H1 (cell line): ENCODE results near the gene LRRC28. TPM values are rescaled to one million over a fixed set of nuclear protein-coding genes. Genes with fewer than 3 reads are reported as not detected.

ENCODE experiments used
- CTCF ChIA-PET: fragments of 300-600 bp; sonication (Branson Sonifier 250); formaldehyde crosslinking; loops from one replicate; lab custom pipeline; 2021; ENCODE audit not compliant: partially characterized antibody; lab: Charles Lee
- POLR2A ChIA-PET: fragments of 300-600 bp; sonication (Branson Sonifier 250); formaldehyde crosslinking; loops from one replicate; lab custom pipeline; 2021; ENCODE audit warnings: inconsistent platforms; ENCODE audit not compliant: partially characterized antibody; lab: Charles Lee
- DNase-seq, 2 experiments: peaks; one replicate each; pipeline versions ENCODE4 v3.0.0 to v3.0.0-alpha.2; 2010 to 2022; ENCODE audit warnings: low spot score in 2 of 2, low read depth in 1 of 2, mixed read lengths in 1 of 2
- FAIRE-seq: peaks from 2 replicates; lab custom pipeline; 2011; peaks lifted over from hg19 to GRCh38; lab: Jason Lieb, UNC
- H2AFZ ChIP-seq: 2 replicates; pipeline ENCODE4 v1.8.1; 2012; ENCODE audit warnings: low read length, inconsistent platforms
- H2AK5ac ChIP-seq: 2 replicates; pipeline ENCODE4 v1.6.1; 2013; ENCODE audit warnings: low read depth, low read length
- H2BK120ac ChIP-seq: replicated peaks from 2 replicates; pipeline ENCODE3; 2013; ENCODE audit warnings: low read depth, low read length, inconsistent platforms
- H2BK12ac ChIP-seq: 2 replicates; pipeline ENCODE4 v1.6.1; 2013; ENCODE audit warnings: low read depth, low read length
- H2BK15ac ChIP-seq: 2 replicates; pipeline ENCODE4 v1.6.1; 2013; ENCODE audit warnings: low read length
- H2BK20ac ChIP-seq: 2 replicates; pipeline ENCODE4 v1.6.1; 2013; ENCODE audit warnings: low read length
- H2BK5ac ChIP-seq: 2 replicates; pipeline ENCODE4 v1.6.1; 2013; ENCODE audit warnings: low read depth, low read length
- H3K14ac ChIP-seq: 2 replicates; pipeline ENCODE4 v1.6.1; 2013; ENCODE audit warnings: inconsistent platforms; ENCODE audit not compliant: insufficient read length
- H3K18ac ChIP-seq: 2 replicates; pipeline ENCODE4 v1.6.1; 2013; ENCODE audit warnings: low read length; ENCODE audit errors: extremely low read depth
- H3K23ac ChIP-seq: 2 replicates; pipeline ENCODE4 v1.6.1; 2013; ENCODE audit warnings: inconsistent platforms; ENCODE audit not compliant: insufficient read length
- H3K23me2 ChIP-seq: 2 replicates; pipeline ENCODE4 v1.6.1; 2013; ENCODE audit warnings: low read depth, low read length
- H3K27ac ChIP-seq: 2 replicates; pipeline ENCODE4 v1.6.1; 2011; ENCODE audit warnings: low read depth, low read length, inconsistent platforms
- H3K27me3 ChIP-seq, 4 experiments: replicated peaks in 1 of 4; 1 replicate in 1 of 4; 2 replicates in 3 of 4; pipeline versions ENCODE4 v1.6.1 to v1.8.1; 2011 to 2013; ENCODE audit warnings: low read length in 3 of 4, mild to moderate bottlenecking in 3 of 4, inconsistent platforms in 2 of 4, mixed read lengths in 2 of 4, moderate library complexity in 1 of 4; ENCODE audit not compliant: control insufficient read depth in 3 of 4, insufficient read depth in 3 of 4; ENCODE audit errors: extremely low read depth in 1 of 4
- H3K36me3 ChIP-seq, 4 experiments: 2 replicates each; pipeline versions ENCODE4 v1.6.1 to v1.8.1; 2011 to 2013; ENCODE audit warnings: mild to moderate bottlenecking in 4 of 4, low read length in 3 of 4, moderate library complexity in 2 of 4, control low read depth in 1 of 4, inconsistent platforms in 1 of 4; ENCODE audit not compliant: insufficient read depth in 4 of 4, control insufficient read depth in 2 of 4
- H3K4ac ChIP-seq: replicated peaks from 2 replicates; pipeline ENCODE3; 2013; ENCODE audit warnings: low read length, low read depth, mixed read lengths, inconsistent platforms; ENCODE audit not compliant: insufficient read length
- H3K4me1 ChIP-seq, 4 experiments: replicated peaks in 1 of 4; 1 replicate in 1 of 4; 2 replicates in 3 of 4; pipeline versions ENCODE4 v1.6.1 to v1.8.1; 2011 to 2013; ENCODE audit warnings: low read length in 3 of 4, inconsistent platforms in 2 of 4, mixed read lengths in 1 of 4; ENCODE audit not compliant: insufficient read depth in 4 of 4, control insufficient read depth in 3 of 4
- H3K4me2 ChIP-seq, 2 experiments: 2 replicates each; pipeline versions ENCODE4 v1.6.1 to v1.8.1; 2011 to 2013; ENCODE audit warnings: low read depth in 2 of 2, low read length in 2 of 2, control low read depth in 1 of 2, inconsistent platforms in 1 of 2, mild to moderate bottlenecking in 1 of 2; ENCODE audit not compliant: insufficient read depth in 1 of 2
- H3K4me3 ChIP-seq, 4 experiments: fragments of 200-600, 300-600 bp in 1 of 4; sonication (generic), shearing (Covaris generic), sonication (Bioruptor Twin) in 1 of 4; 2 replicates each; pipeline versions ENCODE4 v1.5.1 to v1.8.1; 2011 to 2016; ENCODE audit warnings: low read length in 4 of 4, low read depth in 3 of 4, control low read depth in 2 of 4, inconsistent platforms in 2 of 4, mild to moderate bottlenecking in 2 of 4, mixed read lengths in 1 of 4, moderate library complexity in 1 of 4; ENCODE audit not compliant: insufficient read depth in 2 of 4; ENCODE audit errors: extremely low read depth in 1 of 4
- H3K56ac ChIP-seq: replicated peaks from 2 replicates; pipeline ENCODE3; 2013; ENCODE audit warnings: low read depth, mild to moderate bottlenecking, mixed read lengths, low read length, inconsistent platforms; ENCODE audit not compliant: insufficient read length
- H3K79me1 ChIP-seq: 2 replicates; pipeline ENCODE4 v1.6.1; 2013; ENCODE audit warnings: low read depth, low read length, control low read depth
- H3K79me2 ChIP-seq, 2 experiments: 2 replicates each; pipeline versions ENCODE4 v1.6.1 to v1.8.1; 2012 to 2013; ENCODE audit warnings: low read length in 2 of 2, mild to moderate bottlenecking in 2 of 2, inconsistent platforms in 1 of 2; ENCODE audit not compliant: insufficient read depth in 2 of 2, control insufficient read depth in 1 of 2
- H3K9ac ChIP-seq, 4 experiments: replicated peaks in 1 of 4; 1 replicate in 1 of 4; 2 replicates in 3 of 4; pipeline versions ENCODE4 v1.6.1 to v1.8.1; 2011 to 2013; ENCODE audit warnings: low read depth in 3 of 4, low read length in 3 of 4, control low read depth in 2 of 4, mild to moderate bottlenecking in 2 of 4, moderate library complexity in 2 of 4, inconsistent platforms in 1 of 4; ENCODE audit errors: extremely low read depth in 1 of 4
- H3K9me3 ChIP-seq, 2 experiments: 2 replicates each; pipeline versions ENCODE4 v1.6.1 to v1.8.1; 2012 to 2013; ENCODE audit warnings: mild to moderate bottlenecking in 2 of 2, moderate library complexity in 2 of 2, control low read depth in 1 of 2, inconsistent platforms in 1 of 2, low read depth in 1 of 2, low read length in 1 of 2, mixed read lengths in 1 of 2; ENCODE audit not compliant: insufficient read depth in 2 of 2
- H4K20me1 ChIP-seq, 2 experiments: replicated peaks in 1 of 2; 2 replicates each; pipeline versions ENCODE3 to v1.8.1; 2011 to 2013; ENCODE audit warnings: inconsistent platforms in 2 of 2, low read length in 2 of 2, mild to moderate bottlenecking in 1 of 2; ENCODE audit not compliant: insufficient read depth in 2 of 2, control insufficient read depth in 1 of 2
- H4K5ac ChIP-seq: 2 replicates; pipeline ENCODE4 v1.6.1; 2013; ENCODE audit warnings: low read length, low read depth, mixed read lengths, inconsistent platforms; ENCODE audit not compliant: insufficient read length
- H4K8ac ChIP-seq: 2 replicates; pipeline ENCODE4 v1.8.0; 2013; ENCODE audit warnings: mild to moderate bottlenecking, moderate library complexity, low read length, inconsistent platforms; ENCODE audit not compliant: insufficient read depth; ENCODE audit errors: extremely low read depth
- H4K91ac ChIP-seq: replicated peaks from 2 replicates; pipeline ENCODE3; 2013; ENCODE audit warnings: low read length, mixed read lengths, inconsistent platforms; ENCODE audit not compliant: insufficient read length
- BACH1 ChIP-seq: IDR thresholded peaks from 2 replicates; pipeline ENCODE4 v1.6.1; 2012; ENCODE audit warnings: low read length, improper control_type of control experiment
- CREB1 ChIP-seq: IDR thresholded peaks from 2 replicates; pipeline ENCODE4 v1.6.1; 2012; ENCODE audit warnings: inconsistent platforms
- CTBP2 ChIP-seq: IDR thresholded peaks from 2 replicates; pipeline ENCODE4 v1.7.0; 2011; ENCODE audit warnings: borderline replicate concordance, mild to moderate bottlenecking, moderate library complexity, mixed read lengths, low read length; ENCODE audit not compliant: insufficient read depth, insufficient read length
- GTF2F1 ChIP-seq: IDR thresholded peaks from 2 replicates; pipeline ENCODE4 v1.6.1; 2012; ENCODE audit warnings: low read depth, low read length, improper control_type of control experiment, borderline replicate concordance
- KDM4A ChIP-seq: IDR thresholded peaks from one replicate; pipeline ENCODE4 v1.7.1; 2012; ENCODE audit warnings: low read depth, mild to moderate bottlenecking, moderate library complexity, low read length, inconsistent platforms; ENCODE audit not compliant: severe bottlenecking
- RAD21 ChIP-seq, 2 experiments: IDR thresholded peaks in 1 of 2; conservative IDR thresholded peaks in 1 of 2; 2 replicates each; pipeline ENCODE4 v1.6.1; 2011; ENCODE audit warnings: low read depth in 2 of 2, low read length in 2 of 2, improper control_type of control experiment in 1 of 2, inconsistent platforms in 1 of 2, mild to moderate bottlenecking in 1 of 2, moderate library complexity in 1 of 2
- RXRA ChIP-seq: IDR thresholded peaks from 2 replicates; pipeline ENCODE4 v1.6.1; 2011; ENCODE audit warnings: low read depth, mild to moderate bottlenecking, low read length, moderate library complexity; ENCODE audit not compliant: insufficient read depth
- SUZ12 ChIP-seq: fragments of 200-600 bp; sonication (generic); IDR thresholded peaks from 2 replicates; pipeline ENCODE4 v1.6.1; 2012; ENCODE audit warnings: mild to moderate bottlenecking, inconsistent platforms, low read length, moderate library complexity, mixed read lengths
- TAF7 ChIP-seq: optimal IDR thresholded peaks from 2 replicates; pipeline ENCODE3; 2011; ENCODE audit warnings: low read depth, mild to moderate bottlenecking, inconsistent platforms, low read length, moderate library complexity, borderline replicate concordance
- ZNF274 ChIP-seq: IDR thresholded peaks from 2 replicates; pipeline ENCODE4 v1.7.0; 2012; ENCODE audit warnings: low read length, borderline replicate concordance; ENCODE audit errors: extremely low read depth
- WGBS, 2 experiments: shearing (Covaris generic) in 1 of 2; methylation state at CpG; one replicate each; pipeline versions ENCODE4 v1.1.6 to v1.1.7; 2013 to 2015; ENCODE audit warnings: low lambda C conversion rate in 2 of 2, mixed read lengths in 2 of 2, inconsistent platforms in 1 of 2, low coverage in 1 of 2, missing lambda C conversion rate in 1 of 2; ENCODE audit not compliant: insufficient replicate concordance in 2 of 2, insufficient coverage in 1 of 2, insufficient read length in 1 of 2; ENCODE audit errors: extremely low coverage in 1 of 2, missing lambda C conversion rate in 1 of 2; 5-methylcytosine and 5-hydroxymethylcytosine counted together
- polyA plus RNA-seq, 7 experiments: library from polyadenylated mRNA; depleted of rRNA in 3 of 7; stranded (reverse) in 5 of 7; unstranded in 2 of 7; fragments of >200 nt in 5 of 7; fragments of 200-250 nt in 2 of 7; gene quantifications; 1 replicate in 5 of 7; 2 replicates in 1 of 7; 4 replicates in 1 of 7; pipeline versions ENCODE4 v1.2.1 to v1.2.3, GENCODE V29; 2011 to 2013; ENCODE audit warnings: missing spikeins in 2 of 7, mixed read lengths in 2 of 7
- total RNA-seq: library from RNA; stranded (reverse); fragmentation: NEBNext Ultra II Directional; extraction: Animal tissue kit (Norgen Biotek cat#: 25700); gene quantifications from 2 replicates; pipeline ENCODE4 v1.2.1, GENCODE V29; 2021

The LRRC28 gene
- total and polyA plus RNA-seq, 2 of the 8 experiments (the other 6 are each of a cell fraction or from before 2014, with no cell fraction given): 20.2 to 23.3 TPM

DNA sequence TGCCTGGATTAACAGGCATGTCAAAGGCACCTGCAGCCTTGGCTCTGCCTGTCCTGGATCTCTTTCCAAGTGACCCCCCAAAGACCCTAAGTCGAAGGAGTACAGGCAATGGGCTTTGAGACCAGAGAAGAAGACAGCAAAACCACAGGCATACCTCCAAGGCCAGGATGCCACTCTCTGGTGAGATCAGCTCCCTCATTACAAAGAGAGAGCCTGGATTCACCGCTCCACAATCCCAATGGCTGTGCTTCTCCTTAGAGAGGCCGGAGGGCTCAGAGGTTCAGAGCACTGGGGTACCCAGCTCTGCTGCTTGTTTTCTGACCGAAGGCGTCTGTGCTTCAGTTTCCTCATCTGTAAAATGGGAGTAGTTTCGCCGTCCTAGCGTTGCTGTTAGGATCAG, 160.0 kb downstream of the LRRC28 start:
- H3K9ac ChIP-seq: no peak overlapping the region
- H3K14ac ChIP-seq: no peak overlapping the region
- no peak overlapping the region for H3K4me2 ChIP-seq
- no peak overlapping the region for H3K4me3 ChIP-seq
- 90% methylated on average over 8 of the region's 8 CpGs; no CpG with 5 or more reads in 1 of the 2 experiments for WGBS, 2 experiments
- H3K79me2 ChIP-seq: no peaks in the 10 kb centered on the region
- H4K91ac ChIP-seq: no peak overlapping the region
- FAIRE-seq (no peak), DNase-seq (no peak)
- no peak overlapping the region for H4K8ac ChIP-seq
- H3K9me3 ChIP-seq: no peaks in the 10 kb centered on the region
- H3K23me2 ChIP-seq: no peaks in the 10 kb centered on the region
- H3K18ac ChIP-seq: no peak overlapping the region
- ChIA-PET POLR2A (no interaction called here), CTCF (interaction anchor here (1.0 to 4.3 kb wide), 6 partner anchors 12 to 293 kb away, joined by 3 to 53 read pairs (median 6); no protein-coding TSS in a partner anchor)
- H3K27me3 ChIP-seq: no peaks in the 10 kb centered on the region
- no peak overlapping the region for H3K27ac ChIP-seq
- H2AK5ac ChIP-seq: no peak overlapping the region
- no peak overlapping the region for H3K23ac ChIP-seq
- TF ChIP-seq CTBP2: no peak
- TF ChIP-seq RXRA: no peak
- TF ChIP-seq ZNF274: no peak
- TF ChIP-seq KDM4A: no peak
- no peak for TF ChIP-seq SUZ12
- no peak for TF ChIP-seq BACH1
- no peak for TF ChIP-seq CREB1
- no peak for TF ChIP-seq RAD21 (IDR thresholded peaks at IDR 0.05 in 1 of 2, conservative IDR thresholded peaks at IDR 0.05 in 1 of 2; ENCODE audit: low read depth in 2 of 2, low read length in 2 of 2)
- no peak for TF ChIP-seq GTF2F1
- no peak for TF ChIP-seq TAF7
- no peaks in the 10 kb centered on the region for H3K79me1 ChIP-seq
- H2BK5ac ChIP-seq: no peak overlapping the region
- H4K5ac ChIP-seq: no peak overlapping the region
- H2BK20ac ChIP-seq: no peak overlapping the region
- H3K4ac ChIP-seq: no peak overlapping the region
- H2BK12ac ChIP-seq: no peak overlapping the region
- H2BK120ac ChIP-seq: no peak overlapping the region
- H3K36me3 ChIP-seq: no peaks in the 10 kb centered on the region
- H2BK15ac ChIP-seq: no peak overlapping the region
- peaks cover 0 to 2% of the 10 kb centered on the region in 2 experiments for H4K20me1 ChIP-seq
- no peak overlapping the region for H2AFZ ChIP-seq
- H3K56ac ChIP-seq: no peak overlapping the region
- H3K4me1 ChIP-seq: no peaks in the 10 kb centered on the region
